HG02870 (cell line): ENCODE data around the gene GLT8D1.
A peak's percentile ranks its signal among the peaks of the same experiment; 100 is the strongest.

Experiments used
- ATAC-seq: cut with Tn5 transposase; IDR thresholded peaks from one replicate; pipeline ENCODE4 v1.9.1; 2021; ENCODE audit warnings: mild to moderate bottlenecking, moderate library complexity; ENCODE audit not compliant: unreplicated experiment

Gene GLT8D1

GRCh38 chr3:52714335-52715302, 9.0 kb upstream of the GLT8D1 start:
- no peak for ATAC-seq

- no peak for ATAC-seq
Measured at GRCh38 chr3:52712291-52713212, 7.0 kb upstream of the GLT8D1 start.

- no peak for ATAC-seq
Measured at GRCh38 chr3:52710512-52710911, 4.9 kb upstream of the GLT8D1 start.

GRCh38 chr3:52707585-52707984, 2.0 kb upstream of the GLT8D1 start:
- no peak for ATAC-seq

- ATAC-seq: no peak
Measured at GRCh38 chr3:52705438-52705687, 228 bp downstream of the GLT8D1 start.

GRCh38 chr3:52704611-52705437, 767 bp downstream of the GLT8D1 start:
- ATAC-seq: no peak

- no peak for ATAC-seq
Measured at GRCh38 chr3:52703341-52703740, 2.2 kb downstream of the GLT8D1 start.

GRCh38 chr3:52697632-52697965, 8.0 kb downstream of the GLT8D1 start:
- no peak for ATAC-seq

GRCh38 chr3:52696830-52697631, 8.6 kb downstream of the GLT8D1 start:
- ATAC-seq: no peak

GRCh38 chr3:52695798-52696671, 9.6 kb downstream of the GLT8D1 start:
- ATAC-seq: no peak

- no peak for ATAC-seq
Measured at GRCh38 chr3:52694528-52695189, 10.9 kb downstream of the GLT8D1 start.

GRCh38 chr3:52693071-52693470, 12.5 kb downstream of the GLT8D1 start:
- no peak for ATAC-seq

- no peak for ATAC-seq
Measured at GRCh38 chr3:52690560-52690959, 15.0 kb downstream of the GLT8D1 start.

- no peak for ATAC-seq
Measured at GRCh38 chr3:52689151-52689550, 16.4 kb downstream of the GLT8D1 start.

GRCh38 chr3:52688266-52688665, 17.3 kb downstream of the GLT8D1 start:
- ATAC-seq: no peak

- peak; percentile 57 for ATAC-seq
Measured at GRCh38 chr3:52685709-52686691, 19.6 kb downstream of the GLT8D1 start, which contains the start of the genes GNL3 and PBRM1. TSS of gene GNL3 (plus strand) at chr3:52686032. CDS start at chr3:52686093, 61 bp downstream. TSS of gene PBRM1 (minus strand) at chr3:52685913.

GRCh38 chr3:52685285-52685708, 20.3 kb downstream of the GLT8D1 start:
- ATAC-seq: peak; percentile 62
